SJSA1 (cell line): ENCODE results near the gene UROS. TPM values are rescaled to one million over a fixed set of nuclear protein-coding genes. Genes with fewer than 3 reads are reported as not detected.
A peak's percentile ranks its signal among the peaks of the same experiment; 100 is the strongest.

Experiments
- DNase-seq, 2 experiments: peaks; one replicate each; pipeline ENCODE4 v3.0.0-alpha.2; 2015 to 2020; ENCODE audit warnings: low spot score in 2 of 2, low read depth in 1 of 2
- H3K27ac ChIP-seq: fragments of 250-450 bp; sonication (Bioruptor Pico); 2 replicates; pipeline ENCODE4 v1.5.1; 2020; ENCODE audit warnings: mild to moderate bottlenecking, moderate library complexity
- H3K27me3 ChIP-seq: fragments of 250-450 bp; sonication (Bioruptor Pico); replicated peaks from 2 replicates; pipeline ENCODE4 v1.5.1; 2020; ENCODE audit warnings: mild to moderate bottlenecking, moderate library complexity
- H3K36me3 ChIP-seq: fragments of 250-450 bp; sonication (Bioruptor Pico); 2 replicates; pipeline ENCODE4 v1.5.1; 2020; ENCODE audit warnings: mild to moderate bottlenecking
- H3K4me1 ChIP-seq: fragments of 250-450 bp; sonication (Bioruptor Pico); replicated peaks from 2 replicates; pipeline ENCODE4 v1.6.1; 2021; ENCODE audit warnings: mild to moderate bottlenecking
- H3K4me3 ChIP-seq: fragments of 250-450 bp; sonication (Bioruptor Pico); 2 replicates; pipeline ENCODE4 v1.5.1; 2020; ENCODE audit warnings: mild to moderate bottlenecking
- H3K9me3 ChIP-seq: fragments of 250-450 bp; sonication (Bioruptor Pico); replicated peaks from 2 replicates; pipeline ENCODE4 v1.5.1; 2020; ENCODE audit warnings: mild to moderate bottlenecking
- total RNA-seq: library from RNA; depleted of rRNA; stranded (reverse); fragments of >200 nt; shearing (Covaris generic); gene quantifications from 2 replicates; pipeline ENCODE4 v1.2.3, GENCODE V29; 2014

The UROS gene
- total RNA-seq, 1 experiment from 2014 or later, result 93.6 TPM

DNA sequence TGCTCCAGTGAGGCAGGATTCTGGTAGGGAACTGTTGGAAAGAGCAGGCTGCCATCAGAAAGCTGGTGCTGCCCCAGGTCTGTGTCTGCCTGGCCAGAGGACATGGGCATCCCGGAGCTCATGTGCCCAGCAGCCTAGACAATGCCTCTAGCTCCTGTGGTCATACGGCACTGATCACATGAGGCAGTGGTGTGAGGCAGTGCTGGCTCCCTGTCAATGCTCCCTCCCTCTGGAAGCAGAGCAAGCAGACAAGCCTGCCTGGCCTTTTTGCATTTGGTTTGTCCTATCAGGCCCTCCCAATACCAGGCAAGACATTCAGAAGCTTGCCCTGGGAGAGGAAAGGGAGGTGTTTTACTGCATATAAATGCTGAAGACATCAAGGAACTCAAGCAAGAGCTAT, 27.9 kb downstream of the UROS start:
- DNase-seq, result no peak
- Histone ChIP-seq H3K27me3 (no peaks in the 10 kb centered on the region), H3K4me3 (no peak overlapping the region), H3K36me3 (peaks cover 25% of the 10 kb centered on the region), H3K4me1 (no peaks in the 10 kb centered on the region), H3K9me3 (no peaks in the 10 kb centered on the region), H3K27ac (no peak overlapping the region)

GRCh38 chr10:125792342-125793300, 30.4 kb downstream of the UROS start:
- no peak for DNase-seq
- no peaks in the 10 kb centered on the region for H3K27me3 ChIP-seq
- no peak overlapping the region for H3K4me3 ChIP-seq
- H3K9me3 ChIP-seq, result no peaks in the 10 kb centered on the region
- H3K36me3 ChIP-seq, result peaks cover 25% of the 10 kb centered on the region
- no peaks in the 10 kb centered on the region for H3K4me1 ChIP-seq
- no peak overlapping the region for H3K27ac ChIP-seq

GRCh38 chr10:125788156-125789034, 34.7 kb downstream of the UROS start:
- peaks cover 16% of the 10 kb centered on the region for H3K4me1 ChIP-seq
- H3K36me3 ChIP-seq, result peaks cover 12% of the 10 kb centered on the region
- no peaks in the 10 kb centered on the region for H3K27me3 ChIP-seq
- no peak overlapping the region for H3K4me3 ChIP-seq
- H3K9me3 ChIP-seq, result no peaks in the 10 kb centered on the region
- DNase-seq, result no peak
- no peak overlapping the region for H3K27ac ChIP-seq

GRCh38 chr10:125785791-125786190, 37.3 kb downstream of the UROS start:
- no peak overlapping the region for H3K27ac ChIP-seq
- H3K4me3 ChIP-seq, result no peak overlapping the region
- no peaks in the 10 kb centered on the region for H3K27me3 ChIP-seq
- peak; percentile 63 to 84 for DNase-seq
- H3K4me1 ChIP-seq, result peaks cover 16% of the 10 kb centered on the region
- H3K9me3 ChIP-seq, result no peaks in the 10 kb centered on the region
- peaks cover 9% of the 10 kb centered on the region for H3K36me3 ChIP-seq

GRCh38 chr10:125783957-125784356, 39.1 kb downstream of the UROS start:
- peaks cover 16% of the 10 kb centered on the region for H3K4me1 ChIP-seq
- no peak overlapping the region for H3K27ac ChIP-seq
- peaks cover 9% of the 10 kb centered on the region for H3K36me3 ChIP-seq
- H3K27me3 ChIP-seq, result no peaks in the 10 kb centered on the region
- DNase-seq, result no peak
- H3K4me3 ChIP-seq, result no peak overlapping the region
- no peaks in the 10 kb centered on the region for H3K9me3 ChIP-seq

DNA sequence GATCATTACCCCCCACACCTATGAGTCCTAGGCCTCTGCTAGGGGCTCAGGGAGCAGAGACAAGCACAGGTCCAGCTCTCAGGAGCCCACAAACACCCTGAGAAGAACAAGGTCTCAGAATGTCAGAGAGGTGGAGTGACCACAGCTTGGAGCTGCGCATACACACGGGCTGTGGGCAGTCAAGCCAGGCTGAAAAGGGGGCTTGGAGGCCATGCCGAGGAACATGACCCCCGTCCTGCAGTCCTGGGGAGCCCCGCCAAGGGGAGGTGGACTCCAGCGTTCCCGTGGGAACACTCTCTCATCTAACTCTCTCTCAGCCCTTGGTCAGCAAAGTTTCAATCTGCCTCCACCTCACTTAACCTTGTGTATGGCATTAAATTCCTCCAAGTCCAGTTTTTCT, 39.6 kb downstream of the UROS start:
- Histone ChIP-seq H3K27me3 (no peaks in the 10 kb centered on the region), H3K36me3 (peaks cover 7% of the 10 kb centered on the region), H3K4me3 (no peak overlapping the region), H3K9me3 (no peaks in the 10 kb centered on the region), H3K27ac (no peak overlapping the region), H3K4me1 (peaks cover 16% of the 10 kb centered on the region)
- no peak for DNase-seq

- DNase-seq, result no peak
- H3K4me3 ChIP-seq, result no peak overlapping the region
These were observed 40.4 kb downstream of the UROS start for GRCh38 chr10:125782616-125783015.

DNA sequence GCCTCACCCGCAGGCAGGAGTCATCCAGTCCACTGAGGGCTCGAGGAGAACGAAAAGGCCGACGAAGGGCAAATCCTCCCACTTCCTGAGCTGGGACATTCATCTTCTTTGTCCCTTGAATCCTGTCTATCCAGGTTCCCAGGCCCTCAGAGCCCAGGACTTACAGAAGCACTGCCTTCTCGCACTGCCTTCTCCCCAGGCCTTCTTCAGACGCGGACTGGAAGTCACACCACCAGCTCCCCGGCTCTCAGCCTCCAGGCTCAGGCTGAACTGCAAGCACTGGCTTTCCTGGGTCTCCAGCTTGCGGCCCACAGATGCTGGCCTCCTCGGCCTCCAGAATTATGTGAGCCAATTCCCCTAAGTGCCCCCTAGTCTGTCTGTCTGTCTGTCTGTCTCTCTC, 41.0 kb downstream of the UROS start:
- peaks cover 5% of the 10 kb centered on the region; the same call in 1 of the 2 replicates for H3K36me3 ChIP-seq
- no peaks in the 10 kb centered on the region for H3K27me3 ChIP-seq
- no peak overlapping the region for H3K4me3 ChIP-seq
- no peak for DNase-seq
- peaks cover 16% of the 10 kb centered on the region for H3K4me1 ChIP-seq
- H3K9me3 ChIP-seq, result no peaks in the 10 kb centered on the region
- no peak overlapping the region for H3K27ac ChIP-seq

More at GRCh38 chr10:125782616-125783015, 40.4 kb downstream of the UROS start:
- no peak overlapping the region for H3K27ac ChIP-seq
- H3K27me3 ChIP-seq, result no peaks in the 10 kb centered on the region
- H3K4me1 ChIP-seq, result peaks cover 16% of the 10 kb centered on the region
- no peaks in the 10 kb centered on the region for H3K9me3 ChIP-seq
- peaks cover 5% of the 10 kb centered on the region; the same call in 1 of the 2 replicates for H3K36me3 ChIP-seq

GRCh38 chr10:125781374-125781773, 41.7 kb downstream of the UROS start:
- H3K36me3 ChIP-seq, result peaks cover 5% of the 10 kb centered on the region; the same call in 1 of the 2 replicates
- H3K4me3 ChIP-seq, result no peak overlapping the region
- no peak for DNase-seq
- H3K27me3 ChIP-seq, result no peaks in the 10 kb centered on the region
- peaks cover 14% of the 10 kb centered on the region for H3K4me1 ChIP-seq
- H3K9me3 ChIP-seq, result no peaks in the 10 kb centered on the region
- H3K27ac ChIP-seq, result no peak overlapping the region

DNA sequence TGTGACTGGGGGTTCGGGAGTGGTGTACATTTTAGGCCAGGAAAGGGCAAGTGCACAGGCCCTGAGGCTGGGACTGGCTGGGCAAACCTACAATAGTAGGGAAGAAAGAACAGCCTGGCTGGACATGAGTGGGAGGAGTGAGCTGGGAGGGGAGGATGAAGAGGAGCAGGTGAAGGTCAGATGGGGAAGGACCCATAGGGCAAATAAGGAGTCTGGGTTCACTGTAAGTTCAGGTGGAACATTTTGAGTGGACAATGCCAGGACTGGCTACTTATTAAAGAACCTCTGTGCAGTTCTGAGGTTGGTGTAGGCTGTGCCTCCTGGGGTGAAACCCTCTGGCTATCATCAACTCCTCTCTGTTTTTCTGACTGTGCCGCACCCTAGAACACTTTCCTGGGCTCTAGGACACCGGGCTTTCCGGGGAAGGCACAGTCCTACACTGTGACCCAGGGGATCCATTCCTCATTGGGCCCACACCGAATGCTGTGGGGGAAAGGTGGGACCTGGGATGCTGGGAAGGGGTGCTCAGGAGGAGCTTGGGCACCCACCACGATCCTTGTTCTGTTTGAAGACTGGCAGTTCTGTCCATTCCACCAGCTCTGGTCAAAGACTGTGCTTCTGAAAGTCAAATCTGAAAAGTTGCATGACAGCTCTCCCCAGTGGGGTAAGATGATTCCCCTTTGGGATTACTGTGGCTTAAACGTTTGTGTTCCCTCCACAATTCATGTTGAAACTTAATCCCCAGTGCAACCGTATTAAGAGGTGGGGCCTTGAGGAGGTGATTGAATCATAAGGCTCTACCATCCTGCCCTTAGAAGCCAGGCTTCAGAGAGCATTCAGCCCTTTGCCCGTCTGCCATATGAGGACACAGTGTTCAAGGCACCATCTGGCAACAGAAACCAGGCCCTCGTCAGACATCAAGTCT, 43.4 kb downstream of the UROS start:
- H3K36me3 ChIP-seq, result no peaks in the 10 kb centered on the region
- H3K4me3 ChIP-seq, result no peak overlapping the region
- no peaks in the 10 kb centered on the region for H3K27me3 ChIP-seq
- H3K9me3 ChIP-seq, result no peaks in the 10 kb centered on the region
- DNase-seq, result no peak
- no peaks in the 10 kb centered on the region for H3K4me1 ChIP-seq
- H3K27ac ChIP-seq, result no peak overlapping the region

DNA sequence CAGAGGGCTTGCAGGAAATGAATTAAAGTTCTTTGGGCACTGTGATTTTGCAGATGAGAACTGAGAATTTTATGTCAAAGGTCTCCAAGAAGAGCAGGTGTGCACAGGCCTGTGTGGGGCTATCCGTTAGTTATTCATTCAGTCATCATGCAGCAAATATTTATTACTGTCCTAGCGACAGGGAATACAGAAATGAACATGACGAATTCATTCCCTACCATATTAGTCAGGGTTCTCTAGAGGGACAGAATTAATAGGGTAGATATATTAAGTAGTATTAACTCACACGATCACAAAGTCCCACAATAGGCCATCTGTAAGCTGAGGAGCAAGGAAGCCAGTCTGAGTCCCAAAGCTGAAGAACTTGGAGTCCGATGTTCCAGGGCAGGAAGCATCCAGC, 44.5 kb downstream of the UROS start:
- Histone ChIP-seq H3K4me3 (no peak overlapping the region), H3K36me3 (no peaks in the 10 kb centered on the region)
- DNase-seq, result no peak

GRCh38 chr10:125777806-125778205, 45.3 kb downstream of the UROS start:
- Histone ChIP-seq H3K27ac (no peak overlapping the region), H3K9me3 (no peaks in the 10 kb centered on the region), H3K4me3 (no peak overlapping the region), H3K4me1 (no peaks in the 10 kb centered on the region), H3K27me3 (no peaks in the 10 kb centered on the region), H3K36me3 (no peaks in the 10 kb centered on the region)
- no peak for DNase-seq

More for the DNA sequence above, 44.5 kb downstream of the UROS start:
- Histone ChIP-seq H3K27me3 (no peaks in the 10 kb centered on the region), H3K4me1 (no peaks in the 10 kb centered on the region), H3K27ac (no peak overlapping the region), H3K9me3 (no peaks in the 10 kb centered on the region)

- no peak for DNase-seq
- Histone ChIP-seq H3K27ac (no peak within 1 kb of the TSS), H3K27me3 (no peaks in the 10 kb centered on the region), H3K4me3 (no peak within 1 kb of the TSS), H3K36me3 (no peaks in the 10 kb centered on the region), H3K4me1 (no peaks in the 10 kb centered on the region), H3K9me3 (no peaks in the 10 kb centered on the region)
These were observed 47.5 kb downstream of the UROS start, which contains the start of gene MMP21 for GRCh38 chr10:125775491-125776106. Gene MMP21 (minus strand): TSS chr10:125775821. CDS start chr10:125775821, 0 bp downstream.
